NCI-H510A (cell line): ENCODE results near the gene GSTP1.
"Not testable (repeated sequence)": the region's sequence is repeated elsewhere in the genome, so short reads cannot be mapped to it uniquely, and the experiment has no call there.

Experiments
- DNase-seq: peaks from one replicate; lab custom pipeline; 2025; lab: John Stamatoyannopoulos, UW

The GSTP1 gene

GRCh38 chr11:67597458-67597857, 13.8 kb downstream of the GSTP1 start:
- not testable (repeated sequence) for DNase-seq

- not testable (repeated sequence) for DNase-seq
Observed at GRCh38 chr11:67597963-67598362, 14.4 kb downstream of the GSTP1 start.

GRCh38 chr11:67599149-67599548, 15.5 kb downstream of the GSTP1 start:
- DNase-seq: no peak

GRCh38 chr11:67600324-67601029, 16.9 kb downstream of the GSTP1 start:
- DNase-seq: no peak

- no peak for DNase-seq
Observed at GRCh38 chr11:67601098-67601497, 17.5 kb downstream of the GSTP1 start.

GRCh38 chr11:67604119-67604518, 20.5 kb downstream of the GSTP1 start:
- not testable (repeated sequence) for DNase-seq

- DNase-seq: no peak
Observed at GRCh38 chr11:67604815-67605214, 21.2 kb downstream of the GSTP1 start.

GRCh38 chr11:67605231-67606011, 21.8 kb downstream of the GSTP1 start:
- no peak for DNase-seq

GRCh38 chr11:67606093-67606491, 22.5 kb downstream of the GSTP1 start:
- no peak for DNase-seq

- peak; percentile 97 for DNase-seq
Observed at GRCh38 chr11:67606492-67607295, 23.1 kb downstream of the GSTP1 start, which contains the start of gene NDUFV1. TSS of gene NDUFV1 (plus strand) at chr11:67606936. CDS start at chr11:67607005, 69 bp downstream.

GRCh38 chr11:67607507-67607906, 23.9 kb downstream of the GSTP1 start:
- no peak for DNase-seq

- no peak for DNase-seq
Observed at GRCh38 chr11:67608486-67608885, 24.9 kb downstream of the GSTP1 start.

- no peak for DNase-seq
Observed at GRCh38 chr11:67609316-67609715, 25.7 kb downstream of the GSTP1 start.

GRCh38 chr11:67610302-67610868, 26.8 kb downstream of the GSTP1 start:
- DNase-seq: no peak

- DNase-seq: no peak
Observed at GRCh38 chr11:67611165-67611564, 27.6 kb downstream of the GSTP1 start.

GRCh38 chr11:67611704-67612587, 28.3 kb downstream of the GSTP1 start:
- no peak for DNase-seq

GRCh38 chr11:67612751-67613150, 29.1 kb downstream of the GSTP1 start:
- DNase-seq: no peak

GRCh38 chr11:67613313-67613959, 29.8 kb downstream of the GSTP1 start:
- DNase-seq: no peak

- DNase-seq: no peak
Observed at GRCh38 chr11:67613960-67614715, 30.5 kb downstream of the GSTP1 start.
